ENCODE measurements around the gene NME7. TPM values are rescaled to one million over a fixed set of nuclear protein-coding genes. Genes with fewer than 3 reads are reported as not detected.
A peak's percentile ranks its signal among the peaks of the same experiment; 100 is the strongest.

NME7 gene
- total RNA-seq, 6 experiments from 2014 or later, result 16.0 to 22.2 (median 18.7) TPM

DNA sequence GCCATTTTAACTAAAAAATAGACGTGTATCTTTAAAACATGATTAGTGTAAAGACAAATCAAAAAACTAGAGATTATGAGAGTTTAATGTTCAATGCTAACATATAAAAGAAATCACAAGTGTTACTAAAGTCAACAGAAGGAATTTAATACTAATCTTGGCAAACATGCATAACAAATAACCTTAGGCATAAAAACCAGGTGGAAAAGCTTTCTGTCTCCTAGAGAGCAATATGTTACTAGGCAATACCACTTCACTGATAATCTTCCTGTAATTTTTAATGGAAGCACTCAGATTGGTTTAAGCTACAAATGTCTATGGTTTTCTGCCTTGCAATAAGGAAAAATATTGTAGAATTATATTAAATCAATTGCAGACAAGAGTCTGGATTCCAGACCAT, 121.9 kb downstream of the NME7 start:
- no peaks in the 10 kb centered on the region for H3K9me3 Mint-ChIP-seq
- DNase-seq, result no peak
- no peak overlapping the region for H3K4me3 Mint-ChIP-seq
- no peaks in the 10 kb centered on the region for H3K36me3 Mint-ChIP-seq (ENCODE audit: low read depth)
- no peak overlapping the region for H3K27ac Mint-ChIP-seq
- peaks cover 2% of the 10 kb centered on the region; the same call in 1 of the 2 replicates for H3K27me3 Mint-ChIP-seq (ENCODE audit: insufficient read depth)
- TF ChIP-seq, protein P1, sequence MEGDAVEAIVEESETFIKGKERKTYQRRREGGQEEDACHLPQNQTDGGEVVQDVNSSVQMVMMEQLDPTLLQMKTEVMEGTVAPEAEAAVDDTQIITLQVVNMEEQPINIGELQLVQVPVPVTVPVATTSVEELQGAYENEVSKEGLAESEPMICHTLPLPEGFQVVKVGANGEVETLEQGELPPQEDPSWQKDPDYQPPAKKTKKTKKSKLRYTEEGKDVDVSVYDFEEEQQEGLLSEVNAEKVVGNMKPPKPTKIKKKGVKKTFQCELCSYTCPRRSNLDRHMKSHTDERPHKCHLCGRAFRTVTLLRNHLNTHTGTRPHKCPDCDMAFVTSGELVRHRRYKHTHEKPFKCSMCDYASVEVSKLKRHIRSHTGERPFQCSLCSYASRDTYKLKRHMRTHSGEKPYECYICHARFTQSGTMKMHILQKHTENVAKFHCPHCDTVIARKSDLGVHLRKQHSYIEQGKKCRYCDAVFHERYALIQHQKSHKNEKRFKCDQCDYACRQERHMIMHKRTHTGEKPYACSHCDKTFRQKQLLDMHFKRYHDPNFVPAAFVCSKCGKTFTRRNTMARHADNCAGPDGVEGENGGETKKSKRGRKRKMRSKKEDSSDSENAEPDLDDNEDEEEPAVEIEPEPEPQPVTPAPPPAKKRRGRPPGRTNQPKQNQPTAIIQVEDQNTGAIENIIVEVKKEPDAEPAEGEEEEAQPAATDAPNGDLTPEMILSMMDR (IDR thresholded peaks at IDR 0.05), result no peak
- peaks cover 18% of the 10 kb centered on the region for H3K4me1 Mint-ChIP-seq (ENCODE audit: low read depth)

DNA sequence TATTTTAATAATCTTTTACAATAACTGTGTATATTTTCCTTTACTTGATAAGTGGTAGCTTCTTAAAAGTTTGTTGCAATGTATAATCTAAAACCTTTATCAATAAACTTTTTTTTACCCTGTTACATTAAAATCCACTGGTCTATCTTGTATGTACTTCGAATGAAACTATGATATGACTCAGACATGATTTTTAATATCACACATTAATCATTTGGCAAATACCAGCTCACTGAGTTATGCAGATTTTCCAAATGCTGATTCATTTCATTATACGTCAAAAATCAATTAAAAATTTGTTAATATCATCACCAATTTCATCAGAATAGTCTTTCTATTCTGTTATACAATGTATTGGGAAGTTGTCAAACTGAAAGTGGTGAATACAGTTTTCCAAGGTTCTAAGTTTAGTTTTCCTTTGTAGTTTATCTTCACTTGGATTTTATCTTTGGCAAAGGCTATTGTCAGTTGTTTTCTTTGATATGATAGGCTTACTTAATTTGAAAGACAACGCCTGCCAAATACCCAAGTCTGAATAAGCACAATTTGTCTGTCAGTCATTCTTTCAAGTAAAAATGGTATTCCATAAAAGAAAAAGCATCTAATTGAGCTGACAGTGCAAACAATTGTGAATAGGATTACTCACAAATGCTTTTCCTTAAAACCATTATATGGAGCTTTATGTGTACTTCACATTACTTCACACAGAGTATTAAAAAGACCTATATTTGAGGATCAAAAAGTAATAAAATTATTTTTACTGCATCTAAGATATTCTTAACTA, 127.0 kb downstream of the NME7 start:
- TF ChIP-seq, protein P1 (IDR thresholded peaks at IDR 0.05), result no peak
- no peaks in the 10 kb centered on the region for H3K36me3 Mint-ChIP-seq (ENCODE audit: low read depth)
- H3K4me1 Mint-ChIP-seq (ENCODE audit: low read depth), result peaks cover 12% of the 10 kb centered on the region
- H3K27ac Mint-ChIP-seq, result no peak overlapping the region
- DNase-seq, result no peak
- H3K4me3 Mint-ChIP-seq, result peak overlapping the region; percentile 62; the same call in 1 of the 2 replicates
- no peaks in the 10 kb centered on the region for H3K9me3 Mint-ChIP-seq
- no peaks in the 10 kb centered on the region for H3K27me3 Mint-ChIP-seq (ENCODE audit: insufficient read depth)

DNA sequence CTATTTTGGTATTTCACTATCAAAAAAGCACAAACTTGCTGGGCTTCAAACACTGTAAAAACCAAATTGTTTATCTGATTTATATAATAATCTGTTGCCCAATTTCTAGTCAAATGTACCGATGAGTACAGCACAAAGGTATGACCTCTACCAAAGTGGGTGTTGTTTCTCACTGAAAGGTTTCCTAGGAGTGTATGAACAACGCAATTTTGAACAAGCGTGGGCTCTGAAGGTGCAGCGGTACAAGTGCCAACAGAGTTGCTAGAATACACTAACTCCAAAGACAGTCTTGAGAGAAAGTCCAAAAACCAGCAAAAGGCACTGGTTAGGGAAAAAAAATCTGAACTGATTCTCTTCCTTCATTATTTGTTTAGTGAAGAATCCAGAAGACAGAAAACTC, 130.7 kb downstream of the NME7 start:
- DNase-seq, result no peak
- Mint-ChIP-seq H3K27me3 (ENCODE audit: insufficient read depth) (no peaks in the 10 kb centered on the region), H3K4me3 (no peak overlapping the region), H3K4me1 (ENCODE audit: low read depth) (peaks cover 12% of the 10 kb centered on the region), H3K36me3 (ENCODE audit: low read depth) (no peaks in the 10 kb centered on the region), H3K9me3 (no peaks in the 10 kb centered on the region), H3K27ac (no peak overlapping the region)
- TF ChIP-seq, protein P1 (IDR thresholded peaks at IDR 0.05), result no peak

DNA sequence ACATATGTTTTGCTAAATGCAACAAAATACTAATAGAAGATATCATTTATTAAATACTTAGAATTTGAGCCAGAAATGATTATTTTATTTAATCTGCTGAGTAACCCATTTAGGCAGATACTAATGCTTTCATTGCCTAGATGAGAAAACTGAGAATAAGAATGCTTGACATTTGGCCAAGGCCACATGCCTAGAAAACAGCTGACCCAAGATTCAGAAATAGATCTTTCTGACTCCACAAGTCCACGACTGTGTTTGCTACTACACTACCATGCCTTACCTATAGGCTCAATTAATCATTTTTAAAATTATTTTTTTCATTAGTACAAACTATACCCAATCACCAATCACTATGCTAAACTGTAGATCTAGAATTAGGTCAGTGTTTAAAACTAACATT, 131.5 kb downstream of the NME7 start:
- no peak for DNase-seq
- Mint-ChIP-seq H3K27me3 (ENCODE audit: insufficient read depth) (no peaks in the 10 kb centered on the region), H3K27ac (no peak overlapping the region), H3K4me1 (ENCODE audit: low read depth) (peaks cover 11% of the 10 kb centered on the region), H3K36me3 (ENCODE audit: low read depth) (no peaks in the 10 kb centered on the region), H3K9me3 (no peaks in the 10 kb centered on the region), H3K4me3 (no peak overlapping the region)
- TF ChIP-seq, protein P1 (IDR thresholded peaks at IDR 0.05), result no peak

DNA sequence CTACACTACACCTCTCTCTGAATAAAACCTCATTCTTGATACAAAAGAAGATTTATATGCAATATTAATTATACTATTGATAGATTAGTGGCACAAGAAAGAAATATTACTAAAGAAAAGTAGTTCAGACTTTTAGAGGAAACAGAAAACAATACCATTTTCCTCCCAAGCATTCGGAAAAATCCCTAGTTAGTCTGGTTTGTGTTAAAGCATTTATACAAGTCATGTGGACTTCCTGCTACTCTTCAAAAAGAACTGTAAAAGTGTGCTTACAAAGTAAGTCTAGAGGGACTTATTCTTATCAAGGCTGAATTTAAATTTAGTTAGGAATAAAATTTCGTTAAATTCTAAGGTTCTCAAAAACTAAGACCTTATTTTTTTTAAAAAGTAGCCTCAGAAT, 132.0 kb downstream of the NME7 start:
- H3K27ac Mint-ChIP-seq, result no peak overlapping the region
- no peak for DNase-seq
- no peaks in the 10 kb centered on the region for H3K27me3 Mint-ChIP-seq (ENCODE audit: insufficient read depth)
- no peaks in the 10 kb centered on the region for H3K9me3 Mint-ChIP-seq
- H3K4me1 Mint-ChIP-seq (ENCODE audit: low read depth), result peaks cover 5% of the 10 kb centered on the region
- TF ChIP-seq, protein P1 (IDR thresholded peaks at IDR 0.05), result no peak
- H3K4me3 Mint-ChIP-seq, result no peak overlapping the region
- no peaks in the 10 kb centered on the region for H3K36me3 Mint-ChIP-seq (ENCODE audit: low read depth)
